Endothelial cell of umbilical vein (primary cell): ENCODE results near the gene ZNF557. TPM values are rescaled to one million over a fixed set of nuclear protein-coding genes. Genes with fewer than 3 reads are reported as not detected.

Experiments used
- BruUV-seq: library from RNA; stranded (reverse); fragments of 400-500 nt; replicated peaks from 2 replicates; lab custom pipeline; 2021; lab: Mats Ljungman, UMichigan
- CTCF ChIA-PET: fragments of 300-600, 350-600 bp; sonication (Branson Sonifier 250); formaldehyde crosslinking; loops from one replicate; lab custom pipeline; 2021; ENCODE audit warnings: antibody characterized with exemption, inconsistent platforms; lab: Charles Lee
- POLR2A ChIA-PET: fragments of 300-600, 350-600 bp; sonication (Branson Sonifier 250); formaldehyde crosslinking; loops from one replicate; lab custom pipeline; 2021; ENCODE audit warnings: antibody characterized with exemption, inconsistent platforms; lab: Charles Lee
- DNase-seq: peaks from one replicate; pipeline ENCODE4 v3.0.0-alpha.2; 2011; ENCODE audit warnings: low read depth, low spot score
- FAIRE-seq: peaks from 2 replicates; lab custom pipeline; 2011; peaks lifted over from hg19 to GRCh38; lab: Jason Lieb, UNC
- H2AFZ ChIP-seq: 2 replicates; pipeline ENCODE4 v1.6.0; 2012; ENCODE audit warnings: low read depth, low read length, control low read depth, inconsistent platforms
- H3K27ac ChIP-seq: 2 replicates; pipeline ENCODE4 v1.5.1; 2011; ENCODE audit warnings: low read depth, mild to moderate bottlenecking, control low read depth, low read length, moderate library complexity; ENCODE audit not compliant: insufficient read depth
- H3K27me3 ChIP-seq, 2 experiments: 2 replicates each; pipeline versions ENCODE4 v1.6.0 to v1.6.1; 2011; ENCODE audit warnings: low read length in 2 of 2, mixed read lengths in 1 of 2; ENCODE audit not compliant: control insufficient read depth in 2 of 2, insufficient read depth in 2 of 2
- H3K36me3 ChIP-seq, 2 experiments: 2 replicates in 1 of 2; 3 replicates in 1 of 2; pipeline ENCODE4 v1.5.1; 2011; ENCODE audit warnings: low read length in 2 of 2, mild to moderate bottlenecking in 1 of 2, moderate library complexity in 1 of 2; ENCODE audit not compliant: control insufficient read depth in 2 of 2, insufficient read depth in 2 of 2; ENCODE audit errors: extremely low read depth in 1 of 2
- H3K4me1 ChIP-seq: 3 replicates; pipeline ENCODE4 v1.5.1; 2011; ENCODE audit warnings: mild to moderate bottlenecking, low read length; ENCODE audit not compliant: control insufficient read depth, insufficient read depth; ENCODE audit errors: extremely low read depth
- H3K4me2 ChIP-seq: 2 replicates; pipeline ENCODE4 v1.6.1; 2011; ENCODE audit warnings: low read length, control low read depth, mixed read lengths; ENCODE audit not compliant: insufficient read depth
- H3K4me3 ChIP-seq, 3 experiments: fragments of 200-600 bp in 1 of 3; sonication (generic), shearing (Covaris generic) in 1 of 3; replicated peaks in 1 of 3; 2 replicates each; pipeline ENCODE4 v1.5.1; 2011 to 2016; ENCODE audit warnings: control low read depth in 3 of 3, low read length in 3 of 3, mild to moderate bottlenecking in 2 of 3, inconsistent platforms in 1 of 3, low read depth in 1 of 3, moderate library complexity in 1 of 3; ENCODE audit not compliant: insufficient read depth in 1 of 3
- H3K79me2 ChIP-seq: 2 replicates; pipeline ENCODE4 v1.6.0; 2012; ENCODE audit warnings: low read length, inconsistent platforms; ENCODE audit not compliant: control insufficient read depth, insufficient read depth
- H3K9ac ChIP-seq: replicated peaks from 2 replicates; pipeline ENCODE3; 2011; ENCODE audit warnings: low read length, control low read depth; ENCODE audit not compliant: insufficient read depth; ENCODE audit errors: extremely low read depth
- H3K9me1 ChIP-seq: replicated peaks from 3 replicates; pipeline ENCODE4 v1.6.0; 2011; ENCODE audit warnings: mild to moderate bottlenecking, low read length; ENCODE audit not compliant: control insufficient read depth, insufficient read depth; ENCODE audit errors: extremely low read depth
- H3K9me3 ChIP-seq: replicated peaks from 2 replicates; pipeline ENCODE4 v1.5.1; 2012; ENCODE audit warnings: low read length, inconsistent platforms; ENCODE audit not compliant: control insufficient read depth, insufficient read depth
- H4K20me1 ChIP-seq: replicated peaks from 2 replicates; pipeline ENCODE3; 2011; ENCODE audit warnings: mild to moderate bottlenecking, low read length; ENCODE audit not compliant: control insufficient read depth, insufficient read depth; ENCODE audit errors: extremely low read depth
- GATA2 ChIP-seq: IDR thresholded peaks from 2 replicates; pipeline ENCODE4 v1.7.0; 2011; ENCODE audit warnings: low read depth, mild to moderate bottlenecking, moderate library complexity, mixed read lengths, low read length; ENCODE audit not compliant: insufficient read length, insufficient read depth
- JUN ChIP-seq: IDR thresholded peaks from 2 replicates; pipeline ENCODE4 v1.6.1; 2011; ENCODE audit warnings: borderline replicate concordance, low read depth; ENCODE audit not compliant: insufficient read length, insufficient read depth
- MYC ChIP-seq: IDR thresholded peaks from one replicate; pipeline ENCODE4 v1.6.1; 2011; ENCODE audit warnings: mild to moderate bottlenecking, low read depth, low read length
- POLR2AphosphoS5 ChIP-seq: IDR thresholded peaks from 2 replicates; pipeline ENCODE4 v1.6.1; 2012; ENCODE audit warnings: low read depth, mild to moderate bottlenecking, control low read depth, low read length, moderate library complexity; ENCODE audit not compliant: insufficient read depth
- dilution Hi-C: fragments of 300-500 bp; cut with MboI; formaldehyde crosslinking; loops from one replicate; pipeline ENCODE4 v1.15.0; 2019; ENCODE audit warnings: low sequenced_read_pairs; ENCODE audit not compliant: extremely low pct_ligation_motif_present
- intact Hi-C: fragments of 100-400 bp; cut with micrococcal nuclease; formaldehyde crosslinking; loops from one replicate; pipeline ENCODE4 v1.10.0; 2022
- polyA plus RNA-seq, 4 experiments: library from polyadenylated mRNA; depleted of rRNA in 3 of 4; stranded (reverse) in 3 of 4; unstranded in 1 of 4; fragments of >200 nt; gene quantifications; 2 replicates each; pipeline versions ENCODE4 v1.2.1 to v1.2.3, GENCODE V29; 2011 to 2012; ENCODE audit warnings: missing spikeins in 1 of 4
- total RNA-seq: library from RNA; stranded (reverse); gene quantifications from 2 replicates; pipeline ENCODE4 v1.2.3, GENCODE V29; 2021
- TF ChIP-seq, protein P1 (sequence below): IDR thresholded peaks from 2 replicates; pipeline ENCODE4 v1.6.1; 2011; ENCODE audit not compliant: insufficient read depth, insufficient read length
- TF ChIP-seq, protein P2 (sequence below), 2 donors: IDR thresholded peaks; 1 replicate in 1 of 2; 2 replicates in 1 of 2; pipeline ENCODE4 v1.5.1; 2011; ENCODE audit warnings: low read length in 2 of 2, mild to moderate bottlenecking in 2 of 2, moderate library complexity in 2 of 2, control low read depth in 1 of 2, inconsistent platforms in 1 of 2, low read depth in 1 of 2; ENCODE audit not compliant: insufficient read depth in 1 of 2; ENCODE audit errors: extremely low read depth in 1 of 2

Gene ZNF557
- total and polyA plus RNA-seq, 2 donors (not counting 3 experiments of a cell fraction or from before 2014, with no cell fraction given), result 1.9 to 8.0 TPM

DNA sequence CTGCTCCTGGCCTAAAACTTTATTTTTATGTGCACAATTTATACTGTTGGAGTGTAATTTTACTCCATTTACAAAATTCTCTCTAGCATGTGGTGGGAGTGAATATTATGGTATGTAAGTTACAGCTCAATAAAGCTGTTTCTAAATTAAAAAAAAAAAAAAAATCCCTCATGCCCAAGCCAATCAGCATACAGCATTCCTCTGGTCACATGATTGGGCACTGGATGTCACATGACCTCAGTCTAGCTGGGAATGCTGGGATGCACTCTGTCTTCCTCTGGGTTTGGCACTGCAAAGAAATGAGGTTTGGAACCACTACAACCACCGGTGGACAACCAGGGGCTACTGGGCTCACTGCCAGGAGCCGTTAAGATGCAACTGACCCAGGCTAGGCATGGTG, 67.6 kb downstream of the ZNF557 start:
- no peaks in the 10 kb centered on the region for H4K20me1 ChIP-seq
- no peaks in the 10 kb centered on the region for H3K4me1 ChIP-seq
- dilution Hi-C loops, result no loop called here
- no peaks in the 10 kb centered on the region for H3K79me2 ChIP-seq
- intact Hi-C loops, result no loop called here
- H3K36me3 ChIP-seq, result peaks cover 0 to 4% of the 10 kb centered on the region in 2 experiments
- TF ChIP-seq, protein P1, sequence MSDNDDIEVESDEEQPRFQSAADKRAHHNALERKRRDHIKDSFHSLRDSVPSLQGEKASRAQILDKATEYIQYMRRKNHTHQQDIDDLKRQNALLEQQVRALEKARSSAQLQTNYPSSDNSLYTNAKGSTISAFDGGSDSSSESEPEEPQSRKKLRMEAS, result no peak
- no peak for TF ChIP-seq JUN
- TF ChIP-seq, protein P2, sequence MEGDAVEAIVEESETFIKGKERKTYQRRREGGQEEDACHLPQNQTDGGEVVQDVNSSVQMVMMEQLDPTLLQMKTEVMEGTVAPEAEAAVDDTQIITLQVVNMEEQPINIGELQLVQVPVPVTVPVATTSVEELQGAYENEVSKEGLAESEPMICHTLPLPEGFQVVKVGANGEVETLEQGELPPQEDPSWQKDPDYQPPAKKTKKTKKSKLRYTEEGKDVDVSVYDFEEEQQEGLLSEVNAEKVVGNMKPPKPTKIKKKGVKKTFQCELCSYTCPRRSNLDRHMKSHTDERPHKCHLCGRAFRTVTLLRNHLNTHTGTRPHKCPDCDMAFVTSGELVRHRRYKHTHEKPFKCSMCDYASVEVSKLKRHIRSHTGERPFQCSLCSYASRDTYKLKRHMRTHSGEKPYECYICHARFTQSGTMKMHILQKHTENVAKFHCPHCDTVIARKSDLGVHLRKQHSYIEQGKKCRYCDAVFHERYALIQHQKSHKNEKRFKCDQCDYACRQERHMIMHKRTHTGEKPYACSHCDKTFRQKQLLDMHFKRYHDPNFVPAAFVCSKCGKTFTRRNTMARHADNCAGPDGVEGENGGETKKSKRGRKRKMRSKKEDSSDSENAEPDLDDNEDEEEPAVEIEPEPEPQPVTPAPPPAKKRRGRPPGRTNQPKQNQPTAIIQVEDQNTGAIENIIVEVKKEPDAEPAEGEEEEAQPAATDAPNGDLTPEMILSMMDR (IDR thresholded peaks at IDR 0.05; ENCODE audit: extremely low read depth in 1 of 2, insufficient read depth in 1 of 2, low read depth in 1 of 2, low read length in 2 of 2), result no peak
- no peak for TF ChIP-seq GATA2
- TF ChIP-seq MYC, result no peak
- no peak for TF ChIP-seq POLR2AphosphoS5
- ChIA-PET CTCF (interaction anchor here (1.3 kb wide), 1 partner anchor 217 kb away, joined by 3 read pairs; no protein-coding TSS in a partner anchor), POLR2A (no interaction called here)
- no peak for DNase-seq
- no peaks in the 10 kb centered on the region for H3K9me1 ChIP-seq
- no peaks in the 10 kb centered on the region for H3K9me3 ChIP-seq
- no peak overlapping the region for H3K4me3 ChIP-seq
- no peak overlapping the region for H3K27ac ChIP-seq
- FAIRE-seq, result no peak
- no peaks in the 10 kb centered on the region for H3K27me3 ChIP-seq
- H3K4me2 ChIP-seq, result no peak overlapping the region
- H3K9ac ChIP-seq, result no peak overlapping the region
- H2AFZ ChIP-seq, result no peak overlapping the region
- no TSS peak for BruUV-seq

Other genes with a start within 250 kb of the ZNF557 start
- not detected in 2 replicates for gene ADGRE1, start 182.1 kb upstream of the ZNF557 start, total RNA-seq
- not detected in 2 replicates for gene ADGRE1, start 182.1 kb upstream of the ZNF557 start, polyA plus RNA-seq
- gene MBD3L2B, start 48.3 kb upstream of the ZNF557 start, total RNA-seq, result not detected in 2 replicates
- not detected in 2 replicates for gene MBD3L2B, start 48.3 kb upstream of the ZNF557 start, polyA plus RNA-seq
- gene MBD3L5, start 39.1 kb upstream of the ZNF557 start, total RNA-seq, result not detected in 2 replicates
- gene MBD3L5, start 39.1 kb upstream of the ZNF557 start, polyA plus RNA-seq, result not detected in 2 replicates
- gene MBD3L4, start 29.5 kb upstream of the ZNF557 start, total RNA-seq, result not detected in 2 replicates
- not detected in 2 replicates for gene MBD3L4, start 29.5 kb upstream of the ZNF557 start, polyA plus RNA-seq
- not detected in 2 replicates for gene MBD3L2, start 20.4 kb upstream of the ZNF557 start, total RNA-seq
- not detected in 2 replicates for gene MBD3L2, start 20.4 kb upstream of the ZNF557 start, polyA plus RNA-seq
- not detected in 2 replicates for gene MBD3L3, start 11.0 kb upstream of the ZNF557 start, total RNA-seq
- not detected in 2 replicates for gene MBD3L3, start 11.0 kb upstream of the ZNF557 start, polyA plus RNA-seq
- gene INSR, start 224.7 kb downstream of the ZNF557 start, total RNA-seq, result 19.5 and 20.8 TPM in 2 replicates
- 4.9 and 5.2 TPM in 2 replicates for gene INSR, start 224.7 kb downstream of the ZNF557 start, polyA plus RNA-seq